Ishikawa (cell line): Measurements from ENCODE around the gene RABL6.

Experiments
- CEBPB ChIP-seq: IDR thresholded peaks from 2 replicates; pipeline ENCODE4 v1.6.1; 2012
- CREB1 ChIP-seq: IDR thresholded peaks from 2 replicates; pipeline ENCODE4 v1.6.1; 2012; ENCODE audit warnings: low read depth
- EP300 ChIP-seq: IDR thresholded peaks from 2 replicates; pipeline ENCODE4 v1.6.1; 2012; ENCODE audit warnings: borderline replicate concordance
- FOXM1 ChIP-seq: IDR thresholded peaks from 2 replicates; pipeline ENCODE4 v1.6.1; 2012; ENCODE audit warnings: low read depth, borderline replicate concordance
- NFIC ChIP-seq: IDR thresholded peaks from 2 replicates; pipeline ENCODE4 v1.6.1; 2012
- RAD21 ChIP-seq: IDR thresholded peaks from 2 replicates; pipeline ENCODE4 v1.6.1; 2012; ENCODE audit warnings: low read depth
- TAF1 ChIP-seq: IDR thresholded peaks from 2 replicates; pipeline ENCODE4 v1.6.1; 2012; ENCODE audit warnings: low read depth, mild to moderate bottlenecking
- TCF12 ChIP-seq: IDR thresholded peaks from 2 replicates; pipeline ENCODE4 v1.6.1; 2012; ENCODE audit warnings: low read depth
- YY1 ChIP-seq: IDR thresholded peaks from 2 replicates; pipeline ENCODE4 v1.6.1; 2012; ENCODE audit warnings: low read depth
- TF ChIP-seq, protein P1 (sequence below): IDR thresholded peaks from 2 replicates; pipeline ENCODE4 v1.6.1; 2012
- TF ChIP-seq, protein P2 (sequence below): IDR thresholded peaks from 2 replicates; pipeline ENCODE4 v1.6.1; 2012
- TF ChIP-seq, protein P3 (sequence below): IDR thresholded peaks from 2 replicates; pipeline ENCODE4 v1.6.1; 2012; ENCODE audit warnings: low read depth, mild to moderate bottlenecking

DNA sequence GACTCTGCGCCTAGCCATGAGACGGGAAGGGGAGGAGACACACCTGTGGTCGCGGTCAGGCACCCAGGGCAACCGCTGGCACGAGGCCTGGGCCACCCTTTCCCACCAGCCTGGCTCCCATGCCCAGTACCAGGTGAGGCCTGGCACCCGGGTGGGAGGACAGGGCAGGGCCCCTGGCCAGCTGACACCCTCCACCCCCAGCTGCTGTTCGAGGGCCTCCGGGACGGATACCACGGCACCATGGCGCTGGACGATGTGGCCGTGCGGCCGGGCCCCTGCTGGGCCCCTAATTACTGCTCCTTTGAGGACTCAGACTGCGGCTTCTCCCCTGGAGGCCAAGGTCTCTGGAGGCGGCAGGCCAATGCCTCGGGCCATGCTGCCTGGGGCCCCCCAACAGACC, 49.4 kb downstream of the RABL6 start:
- TF ChIP-seq EP300 (no peak), CREB1 (no peak), TAF1 (no peak), TCF12 (no peak), YY1 (no peak), NFIC (no peak), RAD21 (no peak), CEBPB (no peak), FOXM1 (no peak)
- TF ChIP-seq, protein P1, sequence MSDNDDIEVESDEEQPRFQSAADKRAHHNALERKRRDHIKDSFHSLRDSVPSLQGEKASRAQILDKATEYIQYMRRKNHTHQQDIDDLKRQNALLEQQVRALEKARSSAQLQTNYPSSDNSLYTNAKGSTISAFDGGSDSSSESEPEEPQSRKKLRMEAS: no peak
- TF ChIP-seq, protein P2, sequence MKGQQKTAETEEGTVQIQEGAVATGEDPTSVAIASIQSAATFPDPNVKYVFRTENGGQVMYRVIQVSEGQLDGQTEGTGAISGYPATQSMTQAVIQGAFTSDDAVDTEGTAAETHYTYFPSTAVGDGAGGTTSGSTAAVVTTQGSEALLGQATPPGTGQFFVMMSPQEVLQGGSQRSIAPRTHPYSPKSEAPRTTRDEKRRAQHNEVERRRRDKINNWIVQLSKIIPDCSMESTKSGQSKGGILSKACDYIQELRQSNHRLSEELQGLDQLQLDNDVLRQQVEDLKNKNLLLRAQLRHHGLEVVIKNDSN: no peak
- TF ChIP-seq, protein P3, sequence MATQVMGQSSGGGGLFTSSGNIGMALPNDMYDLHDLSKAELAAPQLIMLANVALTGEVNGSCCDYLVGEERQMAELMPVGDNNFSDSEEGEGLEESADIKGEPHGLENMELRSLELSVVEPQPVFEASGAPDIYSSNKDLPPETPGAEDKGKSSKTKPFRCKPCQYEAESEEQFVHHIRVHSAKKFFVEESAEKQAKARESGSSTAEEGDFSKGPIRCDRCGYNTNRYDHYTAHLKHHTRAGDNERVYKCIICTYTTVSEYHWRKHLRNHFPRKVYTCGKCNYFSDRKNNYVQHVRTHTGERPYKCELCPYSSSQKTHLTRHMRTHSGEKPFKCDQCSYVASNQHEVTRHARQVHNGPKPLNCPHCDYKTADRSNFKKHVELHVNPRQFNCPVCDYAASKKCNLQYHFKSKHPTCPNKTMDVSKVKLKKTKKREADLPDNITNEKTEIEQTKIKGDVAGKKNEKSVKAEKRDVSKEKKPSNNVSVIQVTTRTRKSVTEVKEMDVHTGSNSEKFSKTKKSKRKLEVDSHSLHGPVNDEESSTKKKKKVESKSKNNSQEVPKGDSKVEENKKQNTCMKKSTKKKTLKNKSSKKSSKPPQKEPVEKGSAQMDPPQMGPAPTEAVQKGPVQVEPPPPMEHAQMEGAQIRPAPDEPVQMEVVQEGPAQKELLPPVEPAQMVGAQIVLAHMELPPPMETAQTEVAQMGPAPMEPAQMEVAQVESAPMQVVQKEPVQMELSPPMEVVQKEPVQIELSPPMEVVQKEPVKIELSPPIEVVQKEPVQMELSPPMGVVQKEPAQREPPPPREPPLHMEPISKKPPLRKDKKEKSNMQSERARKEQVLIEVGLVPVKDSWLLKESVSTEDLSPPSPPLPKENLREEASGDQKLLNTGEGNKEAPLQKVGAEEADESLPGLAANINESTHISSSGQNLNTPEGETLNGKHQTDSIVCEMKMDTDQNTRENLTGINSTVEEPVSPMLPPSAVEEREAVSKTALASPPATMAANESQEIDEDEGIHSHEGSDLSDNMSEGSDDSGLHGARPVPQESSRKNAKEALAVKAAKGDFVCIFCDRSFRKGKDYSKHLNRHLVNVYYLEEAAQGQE: no peak
